Measurements from ENCODE around the gene TKT.

DNA sequence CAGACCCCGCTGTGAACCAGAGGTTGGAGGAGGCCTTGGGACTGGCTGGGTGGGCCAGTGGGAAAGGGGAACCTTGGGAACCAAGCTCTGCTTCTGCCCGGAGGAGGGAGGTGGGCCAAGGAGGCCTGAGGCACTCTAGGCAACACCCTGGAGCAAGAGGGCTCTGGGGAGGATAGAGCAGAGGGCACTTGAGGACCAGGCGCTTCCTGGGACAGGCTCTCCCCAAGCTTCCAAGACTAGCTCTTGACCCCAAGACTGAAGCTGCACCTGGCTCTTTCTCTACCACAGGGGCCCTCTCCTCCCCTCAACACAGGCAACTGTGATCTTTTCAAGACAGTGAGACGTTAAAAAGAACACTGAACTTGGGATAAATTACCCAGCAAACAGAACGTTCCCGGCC lies 20.3 kb downstream of the TKT start:
- TF ChIP-seq CTCF (IDR thresholded peaks at IDR 0.05) (no peak), POLR2A (IDR thresholded peaks at IDR 0.05) (no peak)
